Measurements from ENCODE around the gene ACSS3. TPM values are rescaled to one million over a fixed set of nuclear protein-coding genes. Genes with fewer than 3 reads are reported as not detected.
A peak's percentile ranks its signal among the peaks of the same experiment; 100 is the strongest.

ACSS3 gene
- total RNA-seq, 1 experiment from 2014 or later: 19.3 TPM

- no peaks in the 10 kb centered on the region for H3K9me3 ChIP-seq (ENCODE audit: control insufficient read depth, low read depth, low read length)
- H4K5ac ChIP-seq (ENCODE audit: insufficient read length, low read depth, low read length): no peak overlapping the region
- DNase-seq: no peak
- no peak overlapping the region for H4K91ac ChIP-seq (ENCODE audit: insufficient read length, low read depth, low read length)
- no peak overlapping the region for H2BK20ac ChIP-seq (ENCODE audit: low read depth, low read length, poor library complexity, severe bottlenecking)
- no peaks in the 10 kb centered on the region for H3K27me3 Mint-ChIP-seq (ENCODE audit: low read depth)
- H3K36me3 Mint-ChIP-seq (ENCODE audit: insufficient read depth in 1 of 3, low read depth in 3 of 3): 0 out of 7 replicates have a peak, but pooled peaks cover 0 to 4% (median 0%) of the 10 kb centered on the region in 3 experiments
- no CpG with 5 or more reads among the region's 1 CpG for WGBS (ENCODE audit: extremely low coverage, insufficient read length, low lambda C conversion rate)
- H3K4me1 ChIP-seq (ENCODE audit: insufficient read depth, low read length): peaks cover 5% of the 10 kb centered on the region; the same call in 1 of the 2 replicates
- H3K9ac ChIP-seq (ENCODE audit: extremely low read depth, insufficient read length, low read length): no peak overlapping the region
- H3K4ac ChIP-seq (ENCODE audit: low read depth, low read length): no peak overlapping the region
- H3K14ac ChIP-seq (ENCODE audit: insufficient read depth, low read length): no peak overlapping the region
- no peak overlapping the region for H3K23ac ChIP-seq (ENCODE audit: insufficient read length, low read depth, low read length)
- no peak overlapping the region for H4K8ac ChIP-seq (replicated peaks; ENCODE audit: insufficient read length, low read depth, low read length)
- no peak overlapping the region for H2BK15ac ChIP-seq (ENCODE audit: low read depth, low read length)
- no peak overlapping the region for H3K4me2 ChIP-seq (ENCODE audit: insufficient read depth, insufficient read length, low read length)
- H2BK12ac ChIP-seq (ENCODE audit: insufficient read length, low read depth, low read length): no peak overlapping the region
- H3K27ac Mint-ChIP-seq: peak overlapping the region in 1 of 3 experiments; percentile 33; a peak in 2 of 7 replicates
- no peaks in the 10 kb centered on the region for H3K9me3 Mint-ChIP-seq
- no peak overlapping the region for H2BK120ac ChIP-seq (ENCODE audit: low read depth, low read length, poor library complexity, severe bottlenecking)
- H4K20me1 ChIP-seq (ENCODE audit: control insufficient read depth, insufficient read depth, insufficient read length): no peaks in the 10 kb centered on the region
- no peaks in the 10 kb centered on the region for H3K27me3 ChIP-seq (ENCODE audit: insufficient read depth, low read length)
- TF ChIP-seq, protein P1, sequence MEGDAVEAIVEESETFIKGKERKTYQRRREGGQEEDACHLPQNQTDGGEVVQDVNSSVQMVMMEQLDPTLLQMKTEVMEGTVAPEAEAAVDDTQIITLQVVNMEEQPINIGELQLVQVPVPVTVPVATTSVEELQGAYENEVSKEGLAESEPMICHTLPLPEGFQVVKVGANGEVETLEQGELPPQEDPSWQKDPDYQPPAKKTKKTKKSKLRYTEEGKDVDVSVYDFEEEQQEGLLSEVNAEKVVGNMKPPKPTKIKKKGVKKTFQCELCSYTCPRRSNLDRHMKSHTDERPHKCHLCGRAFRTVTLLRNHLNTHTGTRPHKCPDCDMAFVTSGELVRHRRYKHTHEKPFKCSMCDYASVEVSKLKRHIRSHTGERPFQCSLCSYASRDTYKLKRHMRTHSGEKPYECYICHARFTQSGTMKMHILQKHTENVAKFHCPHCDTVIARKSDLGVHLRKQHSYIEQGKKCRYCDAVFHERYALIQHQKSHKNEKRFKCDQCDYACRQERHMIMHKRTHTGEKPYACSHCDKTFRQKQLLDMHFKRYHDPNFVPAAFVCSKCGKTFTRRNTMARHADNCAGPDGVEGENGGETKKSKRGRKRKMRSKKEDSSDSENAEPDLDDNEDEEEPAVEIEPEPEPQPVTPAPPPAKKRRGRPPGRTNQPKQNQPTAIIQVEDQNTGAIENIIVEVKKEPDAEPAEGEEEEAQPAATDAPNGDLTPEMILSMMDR (conservative IDR thresholded peaks at IDR 0.05): no peak
- peaks cover 0 to 8% of the 10 kb centered on the region in 2 experiments; a peak in 1 of 4 replicates for H3K4me1 Mint-ChIP-seq
- H2AK5ac ChIP-seq (ENCODE audit: insufficient read length, low read length): no peak overlapping the region
- no peak overlapping the region for H3T11ph ChIP-seq (ENCODE audit: low read length)
- H3K56ac ChIP-seq (ENCODE audit: insufficient read length, low read depth, low read length): no peak overlapping the region
- no peaks in the 10 kb centered on the region for H3K79me2 ChIP-seq (ENCODE audit: insufficient read depth, low read length)
- no peaks in the 10 kb centered on the region for H3K79me1 ChIP-seq (ENCODE audit: insufficient read depth, low read depth, low read length, poor library complexity, severe bottlenecking)
- no peaks in the 10 kb centered on the region for H3K23me2 ChIP-seq (ENCODE audit: insufficient read length, low read depth, low read length, poor library complexity, severe bottlenecking)
- no peak overlapping the region for H3K27ac ChIP-seq (ENCODE audit: insufficient read length, low read depth, low read length)
- H3K4me3 Mint-ChIP-seq: no peak overlapping the region
- H3K18ac ChIP-seq (ENCODE audit: insufficient read length, low read depth, low read length): no peak overlapping the region
- H2AFZ ChIP-seq (ENCODE audit: low read length): no peak overlapping the region
- H2BK5ac ChIP-seq (ENCODE audit: insufficient read length, low read length): no peak overlapping the region
Measured at GRCh38 chr12:81167694-81168093, 89.8 kb downstream of the ACSS3 start.

Data from H9 (cell line).